B cell (primary cell): ENCODE results near the gene BEND2. TPM values are rescaled to one million over a fixed set of nuclear protein-coding genes. Genes with fewer than 3 reads are reported as not detected.

ENCODE experiments used
- ATAC-seq: fragments of 200-7000 bp; cut with Tn5 transposase; one replicate; pipeline ENCODE4 v1.10.0; 2021; ENCODE audit warnings: low read depth, mild to moderate bottlenecking, moderate number of reproducible peaks, moderate library complexity
- CTCF ChIA-PET: fragments of 350-600 bp; sonication (Branson Sonifier 250); formaldehyde crosslinking; loops from one replicate; lab custom pipeline; 2021; ENCODE audit warnings: antibody characterized with exemption, inconsistent platforms; lab: Charles Lee
- POLR2A ChIA-PET: fragments of 350-600 bp; sonication (Branson Sonifier 250); formaldehyde crosslinking; loops from one replicate; lab custom pipeline; 2021; ENCODE audit warnings: antibody characterized with exemption; lab: Charles Lee
- DNase-seq: peaks from one replicate; pipeline ENCODE4 v3.0.0; 2013
- H2AFZ ChIP-seq: 2 replicates; pipeline ENCODE4 v1.6.1; 2012; ENCODE audit warnings: mild to moderate bottlenecking, low read depth, low read length; ENCODE audit not compliant: insufficient read depth, poor library complexity, severe bottlenecking
- H3K27ac ChIP-seq, 2 donors: 1 replicate in 1 of 2; 2 replicates in 1 of 2; pipeline ENCODE4 v1.5.1; 2012 to 2013; ENCODE audit warnings: low read length in 2 of 2, mild to moderate bottlenecking in 2 of 2, moderate library complexity in 1 of 2
- H3K27me3 ChIP-seq, 4 experiments: fragments of 200-600 bp in 1 of 4; sonication (generic) in 1 of 4; replicated peaks in 1 of 4; 1 replicate in 2 of 4; 2 replicates in 2 of 4; pipeline versions ENCODE4 v1.6.1 to v1.7.0; 2013 to 2016; ENCODE audit warnings: low read length in 3 of 4, mild to moderate bottlenecking in 2 of 4, mixed read lengths in 1 of 4, moderate library complexity in 1 of 4; ENCODE audit not compliant: insufficient read depth in 4 of 4, control insufficient read depth in 3 of 4; ENCODE audit errors: control extremely low read depth in 1 of 4
- H3K36me3 ChIP-seq, 2 experiments: replicated peaks in 1 of 2; 1 replicate in 1 of 2; 2 replicates in 1 of 2; pipeline versions ENCODE4 v1.6.1 to v1.7.1; 2013; ENCODE audit warnings: low read length in 1 of 2; ENCODE audit not compliant: insufficient read depth in 2 of 2, control insufficient read depth in 1 of 2; ENCODE audit errors: control extremely low read depth in 1 of 2, extremely low read depth in 1 of 2
- H3K4me1 ChIP-seq, 2 donors: fragments of 200-600 bp in 1 of 2; sonication (generic) in 1 of 2; 1 replicate in 1 of 2; 2 replicates in 1 of 2; pipeline versions ENCODE4 v1.5.1 to v1.6.1; 2013 to 2017; ENCODE audit warnings: low read length in 2 of 2; ENCODE audit not compliant: control insufficient read depth in 2 of 2, insufficient read depth in 2 of 2
- H3K4me2 ChIP-seq: replicated peaks from 2 replicates; pipeline ENCODE3; 2012; ENCODE audit warnings: mild to moderate bottlenecking, low read depth, low read length; ENCODE audit not compliant: poor library complexity, severe bottlenecking
- H3K4me3 ChIP-seq, 5 experiments: fragments of 200-600 bp in 1 of 5; sonication (generic) in 1 of 5; 1 replicate in 3 of 5; 2 replicates in 2 of 5; pipeline versions ENCODE4 v1.5.1 to v1.7.0; 2011 to 2016; ENCODE audit warnings: low read length in 4 of 5, mild to moderate bottlenecking in 4 of 5, low read depth in 2 of 5, control low read depth in 1 of 5, moderate library complexity in 1 of 5; ENCODE audit not compliant: insufficient read depth in 1 of 5; ENCODE audit errors: control extremely low read depth in 1 of 5, extremely low read depth in 1 of 5
- H3K79me2 ChIP-seq: fragments of 200-600 bp; sonication (generic); one replicate; pipeline ENCODE4 v1.6.0; 2016; ENCODE audit warnings: low read length; ENCODE audit not compliant: control insufficient read depth, insufficient read depth
- H3K9ac ChIP-seq: fragments of 200-600 bp; sonication (generic); 2 replicates; pipeline ENCODE4 v1.6.1; 2017; ENCODE audit warnings: mild to moderate bottlenecking, low read length, moderate library complexity
- H3K9me3 ChIP-seq, 3 donors: one replicate each; pipeline versions ENCODE4 v1.6.1 to v1.7.1; 2013; ENCODE audit warnings: low read length in 2 of 3; ENCODE audit not compliant: control insufficient read depth in 2 of 3, insufficient read depth in 1 of 3; ENCODE audit errors: control extremely low read depth in 1 of 3
- H4K20me1 ChIP-seq: 2 replicates; pipeline ENCODE4 v1.6.0; 2012; ENCODE audit warnings: mild to moderate bottlenecking, low read length; ENCODE audit not compliant: insufficient read depth, control insufficient read depth, poor library complexity, severe bottlenecking
- H3K27ac Mint-ChIP-seq: one replicate; pipeline ENCODE4 v1.8.0; 2021; ENCODE audit warnings: mixed read lengths
- H3K27me3 Mint-ChIP-seq: one replicate; pipeline ENCODE4 v1.8.0; 2021; ENCODE audit warnings: mixed read lengths
- H3K4me1 Mint-ChIP-seq: one replicate; pipeline ENCODE4 v1.8.0; 2021; ENCODE audit warnings: mixed read lengths
- H3K4me3 Mint-ChIP-seq: one replicate; pipeline ENCODE4 v1.8.0; 2021; ENCODE audit warnings: mixed read lengths
- H3K9me3 Mint-ChIP-seq: one replicate; pipeline ENCODE4 v1.8.0; 2022; ENCODE audit warnings: mixed read lengths; ENCODE audit not compliant: insufficient read depth
- CTCF ChIP-seq: fragments of 200-600 bp; IDR thresholded peaks from one replicate; pipeline ENCODE4 v1.8.0; 2022; ENCODE audit warnings: antibody characterized with exemption, mild to moderate bottlenecking
- EZH2 ChIP-seq: IDR thresholded peaks from 2 replicates; pipeline ENCODE4 v1.6.1; 2012; ENCODE audit warnings: borderline replicate concordance, low read depth, mild to moderate bottlenecking, moderate library complexity, low read length; ENCODE audit not compliant: insufficient read depth, poor library complexity, severe bottlenecking
- WGBS: methylation state at CpG from one replicate; pipeline ENCODE4 v1.1.5; 2013; ENCODE audit warnings: missing lambda C conversion rate; ENCODE audit not compliant: insufficient coverage; 5-methylcytosine and 5-hydroxymethylcytosine counted together
- intact Hi-C: fragments of 100-400 bp; cut with micrococcal nuclease; formaldehyde crosslinking; loops from one replicate; pipeline ENCODE4 v1.10.0; 2022
- polyA minus RNA-seq: library from RNA; depleted of rRNA, polyadenylated mRNA; stranded (reverse); fragments of >200 nt; gene quantifications from 2 replicates; pipeline ENCODE4 v1.2.3, GENCODE V29; 2012
- polyA plus RNA-seq: library from polyadenylated mRNA; depleted of rRNA; stranded (reverse); fragments of >200 nt; gene quantifications from 2 replicates; pipeline ENCODE4 v1.2.3, GENCODE V29; 2012
- total RNA-seq, 2 donors: library from RNA; stranded (reverse); fragments of 120-200 nt in 1 of 2; gene quantifications; 1 replicate in 1 of 2; 2 replicates in 1 of 2; pipeline versions ENCODE4 v1.2.3 to v1.2.4, GENCODE V29; 2013 to 2022

The BEND2 gene
- total RNA-seq: not detected in 2 replicates
- 2.2 TPM for total RNA-seq (2013)
- polyA plus RNA-seq: 0.06 TPM in 1 of 2 replicates, not detected in the other
- polyA minus RNA-seq: 1.00 TPM in 1 of 2 replicates, not detected in the other

GRCh38 chrX:18220786-18221185, at the start of gene BEND2:
Gene BEND2, minus strand, starts transcription at chrX:18220886. Its CDS starts 136 bp downstream, at chrX:18220750.
- ChIA-PET POLR2A (no interaction called here), CTCF (no interaction called here)
- 100% methylated on average over 5 of the region's 19 CpGs for WGBS
- Histone ChIP-seq H3K4me2 (no peak within 1 kb of the TSS), H3K36me3 (no peaks in the 10 kb centered on the region), H3K4me3 (no peak within 1 kb of the TSS), H4K20me1 (no peaks in the 10 kb centered on the region), H3K79me2 (no peaks in the 10 kb centered on the region), H3K4me1 (no peaks in the 10 kb centered on the region), H3K9ac (no peak within 1 kb of the TSS), H3K27me3 (no peaks in the 10 kb centered on the region), H2AFZ (no peak within 1 kb of the TSS), H3K9me3 (peaks cover 0 to 9% (median 0%) of the 10 kb centered on the region in 3 donors), H3K27ac (no peak within 1 kb of the TSS)
- intact Hi-C loops: no loop called here
- Mint-ChIP-seq H3K27ac (no peak within 1 kb of the TSS), H3K27me3 (no peaks in the 10 kb centered on the region), H3K9me3 (no peaks in the 10 kb centered on the region), H3K4me1 (no peaks in the 10 kb centered on the region), H3K4me3 (no peak within 1 kb of the TSS)
- DNase-seq (no peak), ATAC-seq (no peak)
- TF ChIP-seq EZH2 (no peak), CTCF (no peak)

- CTCF ChIA-PET: no interaction called here
- DNase-seq (no peak), ATAC-seq (no peak)
- POLR2A ChIA-PET: no interaction called here
- Histone ChIP-seq H3K4me2 (no peak overlapping the region), H3K79me2 (no peaks in the 10 kb centered on the region), H2AFZ (no peak overlapping the region), H3K27ac (no peak overlapping the region), H3K27me3 (no peaks in the 10 kb centered on the region), H3K4me1 (no peaks in the 10 kb centered on the region), H3K9me3 (no peaks in the 10 kb centered on the region), H4K20me1 (no peaks in the 10 kb centered on the region), H3K36me3 (no peaks in the 10 kb centered on the region), H3K9ac (no peak overlapping the region), H3K4me3 (no peak overlapping the region)
- no peak overlapping the region for H3K27ac Mint-ChIP-seq
- intact Hi-C loops: no loop called here
- TF ChIP-seq CTCF: no peak
- TF ChIP-seq EZH2: no peak
- 100% methylated on average over 1 of the region's 1 CpG for WGBS
- H3K4me1 Mint-ChIP-seq: no peaks in the 10 kb centered on the region
- H3K27me3 Mint-ChIP-seq: no peaks in the 10 kb centered on the region
- no peaks in the 10 kb centered on the region for H3K9me3 Mint-ChIP-seq
- H3K4me3 Mint-ChIP-seq: no peak overlapping the region
Measured at GRCh38 chrX:18255059-18255458, 34.4 kb upstream of the BEND2 start.
